GM12801 (cell line): ENCODE data around the gene YWHAE.

Experiments
- CTCF ChIP-seq: IDR thresholded peaks from one replicate; pipeline ENCODE4 v1.5.1; 2011; ENCODE audit warnings: control low read depth; ENCODE audit not compliant: insufficient read length; ENCODE audit errors: extremely low read depth

The YWHAE gene

GRCh38 chr17:1398931-1399678 lies 917 bp downstream of the YWHAE start:
- TF ChIP-seq CTCF = no peak

DNA sequence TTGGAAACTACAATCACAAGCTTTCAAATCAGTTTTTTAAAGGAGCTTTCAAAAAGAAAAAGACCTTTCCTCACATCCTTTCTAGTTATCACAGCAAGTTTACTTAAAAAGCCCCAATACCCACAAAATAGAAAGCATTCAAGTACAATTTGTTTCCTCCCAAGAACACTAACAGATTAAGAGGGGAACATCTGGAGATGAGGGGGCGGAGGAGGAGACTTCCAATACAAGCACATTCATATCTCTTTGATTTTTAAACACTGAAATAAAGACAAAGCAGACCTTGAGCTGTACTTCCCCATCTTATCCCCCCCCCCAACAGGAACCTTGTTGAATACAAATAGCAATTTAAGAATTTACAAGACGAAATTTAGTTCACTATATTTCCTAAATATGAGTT lies 2.0 kb downstream of the YWHAE start:
- TF ChIP-seq CTCF = no peak

DNA sequence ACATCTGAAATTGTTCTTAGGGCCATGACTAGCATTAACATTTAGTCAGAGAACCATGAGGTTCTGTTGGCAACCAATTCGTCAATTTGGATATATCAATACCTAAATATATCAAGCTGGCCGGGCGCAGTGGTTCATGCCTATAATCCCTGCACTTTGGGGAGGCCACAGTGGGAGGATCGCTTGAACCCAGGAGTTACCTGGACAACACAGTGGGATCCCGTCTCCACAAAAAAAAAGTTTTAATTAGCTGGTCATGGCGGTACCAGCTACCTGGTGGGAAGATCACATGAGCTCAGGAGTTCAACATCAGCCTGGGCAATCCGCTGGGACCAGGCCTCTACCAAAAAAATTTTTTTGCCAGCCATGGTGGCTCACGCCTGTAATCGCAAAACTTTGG lies 8.4 kb downstream of the YWHAE start:
- no peak for TF ChIP-seq CTCF

GRCh38 chr17:1390432-1391367 lies 9.3 kb downstream of the YWHAE start:
- TF ChIP-seq CTCF = no peak

GRCh38 chr17:1386265-1386664 lies 13.8 kb downstream of the YWHAE start:
- no peak for TF ChIP-seq CTCF

GRCh38 chr17:1385861-1386260 lies 14.2 kb downstream of the YWHAE start:
- TF ChIP-seq CTCF = no peak

GRCh38 chr17:1384905-1385435 lies 15.1 kb downstream of the YWHAE start:
- TF ChIP-seq CTCF = no peak
